Measurements from ENCODE around the gene FBXO17.

DNA sequence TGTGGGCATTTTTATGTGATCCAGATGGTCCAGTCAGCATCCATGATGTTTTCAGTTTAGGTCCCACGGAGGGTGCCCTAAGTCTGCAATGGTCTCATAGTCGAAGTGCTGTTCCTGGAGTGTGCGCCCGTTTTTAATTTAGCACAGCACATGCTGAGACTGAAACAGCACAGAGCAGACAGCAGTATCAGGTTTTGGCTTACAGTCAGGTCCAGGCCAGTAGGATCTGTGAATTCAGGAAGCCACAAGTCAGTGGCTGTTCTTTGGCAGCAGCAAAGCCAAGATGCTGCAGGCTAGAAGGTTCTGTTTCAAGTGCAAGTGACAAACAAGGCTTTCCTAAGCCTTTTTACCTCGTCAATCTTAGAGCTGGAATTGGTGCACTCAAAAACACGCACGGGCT is 38.5 kb upstream of the FBXO17 start:
- TF ChIP-seq, protein P1, sequence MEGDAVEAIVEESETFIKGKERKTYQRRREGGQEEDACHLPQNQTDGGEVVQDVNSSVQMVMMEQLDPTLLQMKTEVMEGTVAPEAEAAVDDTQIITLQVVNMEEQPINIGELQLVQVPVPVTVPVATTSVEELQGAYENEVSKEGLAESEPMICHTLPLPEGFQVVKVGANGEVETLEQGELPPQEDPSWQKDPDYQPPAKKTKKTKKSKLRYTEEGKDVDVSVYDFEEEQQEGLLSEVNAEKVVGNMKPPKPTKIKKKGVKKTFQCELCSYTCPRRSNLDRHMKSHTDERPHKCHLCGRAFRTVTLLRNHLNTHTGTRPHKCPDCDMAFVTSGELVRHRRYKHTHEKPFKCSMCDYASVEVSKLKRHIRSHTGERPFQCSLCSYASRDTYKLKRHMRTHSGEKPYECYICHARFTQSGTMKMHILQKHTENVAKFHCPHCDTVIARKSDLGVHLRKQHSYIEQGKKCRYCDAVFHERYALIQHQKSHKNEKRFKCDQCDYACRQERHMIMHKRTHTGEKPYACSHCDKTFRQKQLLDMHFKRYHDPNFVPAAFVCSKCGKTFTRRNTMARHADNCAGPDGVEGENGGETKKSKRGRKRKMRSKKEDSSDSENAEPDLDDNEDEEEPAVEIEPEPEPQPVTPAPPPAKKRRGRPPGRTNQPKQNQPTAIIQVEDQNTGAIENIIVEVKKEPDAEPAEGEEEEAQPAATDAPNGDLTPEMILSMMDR (IDR thresholded peaks at IDR 0.05), result no peak
- no peak for TF ChIP-seq POLR2AphosphoS5 (IDR thresholded peaks at IDR 0.05)
